HG03139 (cell line): Measurements from ENCODE around the gene CDK5RAP1.
"Not testable (repeated sequence)": the region's sequence is repeated elsewhere in the genome, so short reads cannot be mapped to it uniquely, and the experiment has no call there.

Source experiments
- ATAC-seq: cut with Tn5 transposase; IDR thresholded peaks from one replicate; pipeline ENCODE4 v1.9.1; 2021; ENCODE audit not compliant: unreplicated experiment

The CDK5RAP1 gene

GRCh38 chr20:33423141-33423834 lies 22.0 kb upstream of the CDK5RAP1 start:
- ATAC-seq = no peak

GRCh38 chr20:33419140-33419974 lies 18.0 kb upstream of the CDK5RAP1 start:
- ATAC-seq = no peak

DNA sequence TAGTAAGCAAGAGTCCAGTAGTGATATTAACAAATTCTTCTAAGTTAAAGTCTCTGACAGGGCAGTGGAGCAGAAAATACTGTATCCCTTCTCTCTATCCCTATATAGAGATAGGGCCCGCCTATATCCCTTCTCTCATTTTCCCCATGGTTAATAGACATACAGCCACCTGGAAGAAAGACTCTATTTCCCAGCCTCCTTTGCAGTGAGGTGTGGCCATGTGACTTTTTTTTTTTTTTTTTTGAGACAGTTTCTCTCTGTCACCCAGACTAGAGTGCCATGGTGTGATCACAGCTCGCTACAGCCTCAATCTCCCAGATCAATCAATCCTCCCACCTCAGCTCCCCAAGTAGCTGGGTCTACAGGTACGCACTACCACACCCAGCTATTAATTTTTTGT lies 16.7 kb upstream of the CDK5RAP1 start:
- no peak for ATAC-seq

DNA sequence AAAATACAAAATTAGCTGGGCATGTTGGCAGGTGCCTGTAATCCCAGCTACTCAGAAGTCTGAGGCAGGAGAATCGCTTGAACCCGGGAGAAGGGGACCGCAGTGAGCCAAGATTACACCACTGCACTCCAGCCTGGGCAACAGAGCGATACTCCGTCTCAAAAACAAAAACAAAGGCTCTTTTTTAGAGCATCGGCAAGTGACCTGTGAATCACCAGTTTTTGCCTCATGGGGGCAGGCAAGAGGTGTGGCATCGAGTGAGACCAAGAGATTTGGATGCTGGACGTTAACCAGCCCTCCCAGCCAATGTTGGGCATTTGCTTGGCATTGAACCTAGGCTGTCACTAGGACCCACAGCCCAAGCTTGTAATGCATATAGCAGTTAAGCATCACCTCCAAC lies 14.6 kb upstream of the CDK5RAP1 start:
- ATAC-seq = no peak

DNA sequence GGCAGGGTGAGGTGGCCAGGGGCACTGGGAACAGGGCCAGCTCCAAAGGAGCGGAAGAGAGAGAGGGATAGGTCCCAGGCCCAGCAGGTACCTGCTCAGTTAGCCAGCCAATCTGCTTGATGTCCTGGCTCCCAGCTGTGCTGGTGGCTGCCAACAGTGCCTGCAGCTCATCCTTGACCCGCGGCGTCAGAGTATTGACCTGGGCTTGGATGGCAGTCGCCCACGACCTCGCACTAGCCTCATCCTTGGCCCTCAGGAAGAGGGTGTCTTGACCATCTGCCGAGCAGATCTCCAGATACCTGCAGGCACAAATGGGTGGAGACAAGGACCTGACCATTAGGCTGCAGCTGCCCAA lies 11.1 kb upstream of the CDK5RAP1 start:
- no peak for ATAC-seq

- no peak for ATAC-seq
Measured at GRCh38 chr20:33411711-33412483, 10.6 kb upstream of the CDK5RAP1 start.

GRCh38 chr20:33411242-33411641 lies 9.9 kb upstream of the CDK5RAP1 start:
- no peak for ATAC-seq

DNA sequence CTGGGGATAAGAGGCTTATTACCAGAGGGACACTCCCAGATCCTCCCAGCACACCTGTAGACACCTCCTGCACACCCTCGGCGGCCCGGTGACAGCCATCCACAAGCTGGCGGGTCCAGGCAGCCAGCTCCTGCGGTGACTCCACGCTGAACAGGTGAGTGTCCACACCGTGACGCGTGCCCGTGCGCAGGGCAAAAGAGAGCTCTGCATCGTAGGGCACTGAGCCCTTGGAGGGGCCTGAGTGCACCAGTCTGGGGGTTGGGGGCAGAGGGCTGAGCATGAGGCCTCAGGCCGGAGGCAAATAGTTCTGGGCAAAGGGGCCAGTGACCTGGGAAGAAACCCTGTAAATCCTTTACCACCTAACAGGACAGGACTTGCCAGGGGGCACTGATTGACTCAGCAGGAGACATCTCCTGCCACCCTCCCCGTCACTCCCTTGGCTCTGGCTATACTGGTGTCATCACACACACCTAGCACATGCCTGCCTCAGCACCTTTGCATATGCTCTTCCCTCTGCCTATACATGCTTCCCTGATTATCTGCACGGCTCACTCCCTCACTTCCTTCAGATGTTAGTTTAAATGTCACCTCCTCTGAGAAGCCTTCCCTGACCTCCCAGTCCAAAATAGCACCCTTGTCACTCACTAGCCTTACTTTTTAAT lies 8.9 kb upstream of the CDK5RAP1 start:
- no peak for ATAC-seq

- ATAC-seq = no peak
Measured at GRCh38 chr20:33408716-33409654, 7.7 kb upstream of the CDK5RAP1 start.

DNA sequence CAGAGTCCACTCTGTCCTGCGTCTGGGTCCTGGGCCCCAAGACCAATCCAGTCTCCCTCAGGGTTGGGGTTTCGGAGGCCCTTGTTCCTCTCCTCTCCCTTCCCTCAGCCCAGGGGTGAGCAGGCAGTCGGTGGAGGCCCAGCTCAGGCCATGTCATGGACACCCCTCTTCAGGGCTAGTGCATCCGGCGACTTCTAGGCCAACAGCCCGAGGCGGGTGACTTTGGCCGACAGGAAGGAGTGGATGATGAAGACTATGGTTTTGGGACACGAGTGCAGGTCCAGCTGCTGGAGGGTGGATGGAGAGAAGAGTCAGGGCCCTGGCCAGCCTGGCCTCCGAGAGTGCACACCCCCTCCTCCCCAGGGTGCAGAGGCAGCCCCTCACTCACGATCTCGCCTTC lies 7.0 kb upstream of the CDK5RAP1 start:
- no peak for ATAC-seq

- no peak for ATAC-seq
Measured at GRCh38 chr20:33407796-33408195, 6.5 kb upstream of the CDK5RAP1 start.

DNA sequence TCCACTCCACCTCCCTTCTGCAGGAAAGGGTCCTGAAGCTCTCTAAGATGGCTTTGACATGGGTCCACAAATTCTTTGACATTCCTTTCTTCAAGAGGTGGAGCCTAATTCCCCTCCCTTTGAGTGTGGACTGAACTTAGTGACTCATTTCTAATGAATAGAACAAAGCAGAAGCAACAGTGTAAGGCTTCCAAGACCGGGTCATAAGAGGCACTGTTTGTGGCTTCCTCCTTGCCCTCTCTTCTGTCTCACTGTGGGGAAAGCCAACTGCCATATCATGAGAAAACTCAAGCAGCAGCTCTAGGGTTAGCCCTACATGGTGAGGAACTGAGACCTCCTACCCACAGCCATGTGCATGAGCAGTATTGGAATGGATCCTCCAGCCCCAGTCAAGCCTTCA lies 5.9 kb upstream of the CDK5RAP1 start:
- ATAC-seq = no peak

DNA sequence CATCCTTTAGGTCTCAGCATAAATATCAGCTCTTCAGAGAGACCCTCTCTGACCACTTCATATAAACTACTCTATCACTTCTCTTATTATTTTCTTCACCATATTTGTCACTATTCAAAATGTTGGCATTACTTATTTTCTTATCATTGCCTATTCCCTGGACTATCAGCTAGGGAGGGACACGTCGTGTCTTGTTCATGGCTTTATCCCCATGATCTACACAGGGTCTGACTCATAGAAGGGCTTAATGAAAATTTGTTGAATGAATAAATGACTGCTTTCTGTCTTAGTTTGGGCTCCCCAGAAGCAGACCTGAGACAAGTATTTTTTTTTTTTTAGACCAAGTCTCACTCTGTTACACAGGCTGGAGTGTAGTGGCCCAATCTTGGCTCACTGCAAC lies 3.0 kb upstream of the CDK5RAP1 start:
- no peak for ATAC-seq

DNA sequence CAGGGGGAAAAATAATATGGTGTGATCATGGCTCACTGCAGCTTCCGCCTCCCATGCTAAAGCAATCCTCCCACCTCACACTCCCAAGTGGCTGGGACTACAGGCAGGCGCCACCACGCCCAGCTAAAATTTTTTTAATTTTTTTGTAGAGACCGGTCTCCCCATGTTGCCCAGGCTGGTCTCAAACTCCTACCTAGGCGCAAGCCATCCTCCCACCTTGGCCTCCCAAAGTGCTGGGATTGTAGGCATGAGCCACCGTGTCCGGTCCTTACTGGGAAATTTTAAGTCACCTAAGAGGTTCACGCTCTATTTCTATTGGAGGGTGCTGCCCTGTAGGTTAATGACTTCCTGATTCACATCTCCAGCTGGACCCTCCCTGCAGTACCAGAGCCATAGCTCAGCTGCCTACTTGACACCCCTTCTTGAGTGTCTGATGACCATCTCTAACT lies 626 bp upstream of the CDK5RAP1 start:
- ATAC-seq = no peak

DNA sequence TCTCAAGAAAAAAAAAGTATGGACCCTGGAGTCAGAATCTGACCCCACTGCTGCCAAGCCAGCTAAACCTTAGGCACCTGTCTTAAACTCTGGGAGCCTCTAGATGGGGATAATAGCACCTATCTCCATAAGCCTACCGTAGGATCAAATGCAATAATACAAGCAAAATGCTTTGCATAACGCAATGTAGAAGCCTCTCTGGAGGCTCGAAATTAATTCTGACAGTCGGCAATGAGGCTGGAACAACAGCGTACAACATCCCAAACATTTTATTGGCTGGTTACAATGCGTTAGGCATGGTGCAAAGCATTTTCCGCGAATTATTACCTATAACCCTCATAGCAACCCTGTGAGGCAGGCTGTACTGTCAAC lies 521 bp downstream of the CDK5RAP1 start:
- ATAC-seq = no peak

DNA sequence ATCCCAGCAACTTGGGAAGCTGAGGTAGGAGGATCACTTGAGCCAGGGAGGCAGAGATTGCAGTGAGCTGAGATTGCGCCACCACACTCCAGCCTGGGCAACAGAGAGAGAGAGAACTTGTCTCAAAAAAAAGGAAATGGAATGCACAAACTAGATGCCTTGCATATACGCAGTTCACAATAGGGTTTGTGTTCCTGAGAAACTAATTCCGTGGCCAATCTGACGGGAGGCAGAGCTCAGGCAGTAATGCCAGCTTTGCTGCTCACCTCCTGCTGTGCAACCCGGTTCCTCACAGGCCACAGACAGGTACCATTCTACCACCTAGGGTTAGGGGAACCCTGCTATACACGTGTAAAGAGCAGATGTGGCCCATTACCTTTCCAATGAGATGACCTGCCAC lies 1.4 kb downstream of the CDK5RAP1 start:
- ATAC-seq = no peak

GRCh38 chr20:33394718-33395117 lies 6.6 kb downstream of the CDK5RAP1 start:
- no peak for ATAC-seq

- ATAC-seq = no peak
Measured at GRCh38 chr20:33393609-33394008, 7.7 kb downstream of the CDK5RAP1 start.

DNA sequence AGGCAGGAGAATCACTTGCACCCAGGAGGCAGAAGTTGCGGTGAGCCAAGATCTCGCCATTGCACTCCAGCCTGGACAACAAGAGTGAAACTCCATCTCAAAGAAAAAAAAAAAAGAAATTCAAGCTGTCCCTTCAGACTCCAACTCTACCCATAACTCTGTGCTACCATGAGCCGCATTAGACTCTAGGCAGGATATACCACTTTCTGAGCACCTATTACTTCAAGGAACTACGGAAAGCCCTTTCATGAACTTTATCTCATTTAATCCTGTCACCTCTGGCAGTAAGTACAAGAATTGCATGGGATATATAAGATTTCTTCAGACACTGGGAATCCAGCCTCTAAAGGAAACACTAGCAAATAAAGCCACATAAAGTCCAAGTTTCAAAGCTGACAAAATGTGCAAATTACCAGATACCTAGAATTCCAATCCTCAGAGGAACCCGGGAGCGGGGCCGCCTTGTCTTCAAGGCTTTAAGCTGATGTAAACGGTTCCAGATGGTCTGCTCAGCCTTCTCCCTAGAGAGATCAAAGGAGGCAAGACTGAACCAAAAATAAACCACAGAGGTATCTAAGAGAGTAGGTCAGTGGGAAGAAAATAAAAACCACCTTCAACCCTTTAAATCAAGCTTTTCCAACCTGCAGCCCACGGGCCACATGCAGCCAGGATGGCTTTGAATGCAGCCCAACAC lies 9.4 kb downstream of the CDK5RAP1 start:
- ATAC-seq = no peak

DNA sequence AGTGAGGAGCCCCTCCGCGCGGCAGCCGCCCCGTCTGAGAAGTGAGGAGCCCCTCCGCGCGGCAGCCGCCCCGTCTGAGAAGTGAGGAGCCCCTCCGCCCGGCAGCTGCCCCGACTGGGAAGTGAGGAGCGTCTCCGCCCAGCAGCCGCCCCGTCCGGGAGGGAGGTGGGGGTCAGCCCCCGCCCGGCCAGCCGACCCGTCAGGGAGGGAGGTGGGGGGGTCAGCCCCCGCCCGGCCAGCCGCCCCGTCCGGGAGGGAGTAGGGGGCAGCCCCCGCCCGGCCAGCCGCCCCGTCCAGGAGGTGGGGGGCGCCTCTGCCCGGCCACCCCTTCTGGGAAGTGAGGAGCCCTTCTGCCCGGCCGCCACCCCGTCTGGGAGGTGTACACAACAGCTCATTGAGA lies 12.0 kb downstream of the CDK5RAP1 start:
- not testable (repeated sequence) for ATAC-seq
